Smooth muscle cell (in vitro differentiated cells): ENCODE data around the gene ADGRE3. TPM values are rescaled to one million over a fixed set of nuclear protein-coding genes. Genes with fewer than 3 reads are reported as not detected.

Source experiments
- DNase-seq: peaks from one replicate; lab custom pipeline; 2025; ENCODE audit not compliant: unreplicated experiment; lab: John Stamatoyannopoulos, UW
- H2AFZ ChIP-seq: fragments of 200-600 bp; sonication (generic); 2 replicates; pipeline ENCODE4 v1.6.0; 2016; ENCODE audit warnings: antibody characterized with exemption, low read depth, mild to moderate bottlenecking
- H3F3A ChIP-seq: fragments of 200-600 bp; sonication (generic); 2 replicates; pipeline ENCODE4 v1.6.0; 2017; ENCODE audit warnings: antibody characterized with exemption, low read depth
- H3K27ac ChIP-seq: fragments of 200-600 bp; sonication (generic); 2 replicates; pipeline ENCODE4 v1.5.1; 2016; ENCODE audit warnings: low read depth, mild to moderate bottlenecking
- H3K27me3 ChIP-seq: fragments of 200-600 bp; sonication (generic); 2 replicates; pipeline ENCODE4 v1.6.1; 2016; ENCODE audit warnings: low read depth, mild to moderate bottlenecking
- H3K36me3 ChIP-seq: fragments of 200-600 bp; sonication (generic); 2 replicates; pipeline ENCODE4 v1.5.1; 2016; ENCODE audit warnings: low read depth
- H3K4me1 ChIP-seq: fragments of 200-600 bp; sonication (generic); 2 replicates; pipeline ENCODE4 v1.5.1; 2016; ENCODE audit warnings: low read depth
- H3K4me2 ChIP-seq: fragments of 200-600 bp; sonication (generic); 2 replicates; pipeline ENCODE4 v1.6.0; 2016; ENCODE audit warnings: mild to moderate bottlenecking
- H3K4me3 ChIP-seq: fragments of 200-600 bp; sonication (generic); 2 replicates; pipeline ENCODE4 v1.5.1; 2016; ENCODE audit warnings: mild to moderate bottlenecking
- H3K79me2 ChIP-seq: fragments of 200-600 bp; sonication (generic); 2 replicates; pipeline ENCODE4 v1.6.0; 2016; ENCODE audit warnings: low read depth, mild to moderate bottlenecking
- H3K9ac ChIP-seq: fragments of 200-600 bp; sonication (generic); 2 replicates; pipeline ENCODE4 v1.6.0; 2016; ENCODE audit warnings: low read depth
- H3K9me3 ChIP-seq: fragments of 200-600 bp; sonication (generic); replicated peaks from 2 replicates; pipeline ENCODE4 v1.5.1; 2016; ENCODE audit warnings: low read depth
- H4K20me1 ChIP-seq: fragments of 200-600 bp; sonication (generic); 2 replicates; pipeline ENCODE4 v1.6.0; 2016; ENCODE audit warnings: low read depth
- WGBS: methylation state at CpG from one replicate; pipeline ENCODE4 v1.1.7; 2016; ENCODE audit warnings: low lambda C conversion rate; 5-methylcytosine and 5-hydroxymethylcytosine counted together
- polyA plus RNA-seq: library from polyadenylated mRNA; unstranded; fragments of >200 nt; fragmentation: Nextera tagmentation; extraction: Ambion mirVana; gene quantifications from 2 replicates; pipeline ENCODE4 v1.2.1, GENCODE V29; 2016
- small RNA-seq: library from RNA; depleted of rRNA; stranded (forward); fragments of <200 nt; gene quantifications from one replicate; pipeline ENCODE3, GENCODE V24; 2014
- total RNA-seq: library from RNA; depleted of rRNA; stranded (reverse); fragments of >200 nt; gene quantifications from 2 replicates; pipeline ENCODE4 v1.2.3, GENCODE V29; 2014
- TF ChIP-seq, protein P1 (sequence below): fragments of 200-600 bp; sonication (generic); IDR thresholded peaks from 2 replicates; pipeline ENCODE4 v1.5.1; 2017; ENCODE audit warnings: borderline replicate concordance, mild to moderate bottlenecking, antibody characterized with exemption; ENCODE audit not compliant: insufficient read depth, poor library complexity, severe bottlenecking

ADGRE3 gene
- total and polyA plus RNA-seq, 2 experiments from 2014 or later = not detected

DNA sequence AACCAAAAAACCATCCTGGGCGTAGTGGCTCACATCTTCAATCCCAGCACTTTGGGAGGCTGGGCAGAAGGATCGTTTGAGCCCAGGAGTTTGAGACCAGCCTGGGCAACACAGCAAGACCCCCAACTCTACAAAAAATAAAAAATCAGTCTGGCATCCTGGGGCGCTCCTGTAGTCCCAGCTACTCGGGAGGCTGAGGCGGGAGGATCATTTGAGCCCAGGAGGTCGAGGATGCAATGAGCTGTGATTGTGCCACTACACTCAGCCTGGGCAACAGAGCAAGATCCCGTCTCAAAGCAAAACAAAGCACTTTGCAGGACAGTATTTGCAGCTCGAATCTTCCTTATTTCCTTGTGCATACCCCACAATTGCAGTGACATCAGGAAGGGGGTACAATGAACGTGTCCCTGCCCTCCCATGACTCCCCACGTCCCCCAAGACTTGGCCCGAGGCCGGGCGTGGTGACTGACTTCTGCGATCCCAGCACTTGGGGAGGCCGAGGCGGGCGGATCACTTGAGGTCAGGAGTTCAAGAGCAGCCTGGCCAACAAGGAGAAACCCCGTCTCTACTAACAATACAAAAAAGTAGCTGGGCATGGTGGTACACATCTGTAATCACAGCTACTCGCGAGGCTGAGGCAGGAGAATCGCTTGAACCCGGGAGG, 103.6 kb downstream of the ADGRE3 start:
- Histone ChIP-seq H3K27ac (no peak overlapping the region), H3K79me2 (peaks cover 28% of the 10 kb centered on the region), H2AFZ (no peak overlapping the region), H3K4me1 (peaks cover 7% of the 10 kb centered on the region), H3K4me2 (peak overlapping the region; percentile 91), H3K27me3 (no peaks in the 10 kb centered on the region), H4K20me1 (peaks cover 6% of the 10 kb centered on the region), H3K36me3 (no peaks in the 10 kb centered on the region), H3K9ac (peak overlapping the region; percentile 63), H3K4me3 (peak overlapping the region; percentile 92), H3K9me3 (no peaks in the 10 kb centered on the region), H3F3A (no peaks in the 10 kb centered on the region)
- TF ChIP-seq, protein P1, sequence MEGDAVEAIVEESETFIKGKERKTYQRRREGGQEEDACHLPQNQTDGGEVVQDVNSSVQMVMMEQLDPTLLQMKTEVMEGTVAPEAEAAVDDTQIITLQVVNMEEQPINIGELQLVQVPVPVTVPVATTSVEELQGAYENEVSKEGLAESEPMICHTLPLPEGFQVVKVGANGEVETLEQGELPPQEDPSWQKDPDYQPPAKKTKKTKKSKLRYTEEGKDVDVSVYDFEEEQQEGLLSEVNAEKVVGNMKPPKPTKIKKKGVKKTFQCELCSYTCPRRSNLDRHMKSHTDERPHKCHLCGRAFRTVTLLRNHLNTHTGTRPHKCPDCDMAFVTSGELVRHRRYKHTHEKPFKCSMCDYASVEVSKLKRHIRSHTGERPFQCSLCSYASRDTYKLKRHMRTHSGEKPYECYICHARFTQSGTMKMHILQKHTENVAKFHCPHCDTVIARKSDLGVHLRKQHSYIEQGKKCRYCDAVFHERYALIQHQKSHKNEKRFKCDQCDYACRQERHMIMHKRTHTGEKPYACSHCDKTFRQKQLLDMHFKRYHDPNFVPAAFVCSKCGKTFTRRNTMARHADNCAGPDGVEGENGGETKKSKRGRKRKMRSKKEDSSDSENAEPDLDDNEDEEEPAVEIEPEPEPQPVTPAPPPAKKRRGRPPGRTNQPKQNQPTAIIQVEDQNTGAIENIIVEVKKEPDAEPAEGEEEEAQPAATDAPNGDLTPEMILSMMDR = no peak
- WGBS = 65% methylated on average over 22 of the region's 22 CpGs
- DNase-seq = no peak

Small RNA genes within 50 kb of the gene (small RNA-seq; reads per million reads assigned to genes)
- gene AC022149.2 = not detected
- not detected for gene RN7SL842P

Other genes starting within 250 kb of the ADGRE3 start
- gene PKN1, start 241.5 kb downstream of the ADGRE3 start, total RNA-seq = 19.0 and 28.0 TPM in 2 replicates
- gene PKN1, start 241.5 kb downstream of the ADGRE3 start, polyA plus RNA-seq = 64.8 and 72.2 TPM in 2 replicates
- gene PTGER1, start 199.5 kb downstream of the ADGRE3 start, total RNA-seq = 0.27 TPM in 1 of 2 replicates, not detected in the other
- gene PTGER1, start 199.5 kb downstream of the ADGRE3 start, polyA plus RNA-seq = 1.0 TPM in 1 of 2 replicates, not detected in the other
- 73.0 and 81.8 TPM in 2 replicates for gene GIPC1, start 178.7 kb downstream of the ADGRE3 start, total RNA-seq
- 142 and 178 TPM in 2 replicates for gene GIPC1, start 178.7 kb downstream of the ADGRE3 start, polyA plus RNA-seq
- 96.1 and 114 TPM in 2 replicates for gene DNAJB1, start 156.4 kb downstream of the ADGRE3 start, total RNA-seq
- gene DNAJB1, start 156.4 kb downstream of the ADGRE3 start, polyA plus RNA-seq = 152 and 175 TPM in 2 replicates
- 80.6 and 86.1 TPM in 2 replicates for gene TECR, start 145.2 kb downstream of the ADGRE3 start, total RNA-seq
- 216 and 252 TPM in 2 replicates for gene TECR, start 145.2 kb downstream of the ADGRE3 start, polyA plus RNA-seq
- gene NDUFB7, start 102.8 kb downstream of the ADGRE3 start, total RNA-seq = 238 and 316 TPM in 2 replicates
- 346 and 361 TPM in 2 replicates for gene NDUFB7, start 102.8 kb downstream of the ADGRE3 start, polyA plus RNA-seq
- gene CLEC17A, start 91.8 kb downstream of the ADGRE3 start, total RNA-seq = not detected in 2 replicates
- gene CLEC17A, start 91.8 kb downstream of the ADGRE3 start, polyA plus RNA-seq = not detected in 2 replicates
- 16.0 and 16.4 TPM in 2 replicates for gene ZNF333, start 15.2 kb upstream of the ADGRE3 start, total RNA-seq
- 14.8 and 15.8 TPM in 2 replicates for gene ZNF333, start 15.2 kb upstream of the ADGRE3 start, polyA plus RNA-seq
- gene ADGRE2, start 103.7 kb upstream of the ADGRE3 start, total RNA-seq = 2.0 and 2.3 TPM in 2 replicates
- 3.3 and 3.6 TPM in 2 replicates for gene ADGRE2, start 103.7 kb upstream of the ADGRE3 start, polyA plus RNA-seq
- gene OR7A5, start 160.3 kb upstream of the ADGRE3 start, total RNA-seq = not detected in 2 replicates
- not detected in 2 replicates for gene OR7A5, start 160.3 kb upstream of the ADGRE3 start, polyA plus RNA-seq
- gene OR7C1, start 160.3 kb upstream of the ADGRE3 start, total RNA-seq = not detected in 2 replicates
- 0.11 TPM in 1 of 2 replicates, not detected in the other for gene OR7C1, start 160.3 kb upstream of the ADGRE3 start, polyA plus RNA-seq
- gene OR7A10, start 174.1 kb upstream of the ADGRE3 start, total RNA-seq = not detected in 2 replicates
- not detected in 2 replicates for gene OR7A10, start 174.1 kb upstream of the ADGRE3 start, polyA plus RNA-seq
- not detected in 2 replicates for gene OR7A17, start 211.3 kb upstream of the ADGRE3 start, total RNA-seq
- not detected in 2 replicates for gene OR7A17, start 211.3 kb upstream of the ADGRE3 start, polyA plus RNA-seq